Esophagus muscularis mucosa (tissue), 3 donors: ENCODE results near the gene XNDC1N.

Source experiments
- POLR2A ChIP-seq: fragments of 450-650 bp; IDR thresholded peaks from one replicate; pipeline ENCODE4 v1.6.1; 2017; ENCODE audit warnings: antibody characterized with exemption, moderate library complexity, mild to moderate bottlenecking, low read depth
- TF ChIP-seq, protein P1 (sequence below), 3 experiments: fragments of 200-600 bp in 2 of 3; fragments of 450-650 bp in 1 of 3; sonication (generic) in 2 of 3; IDR thresholded peaks; one replicate each; pipeline ENCODE4 v1.5.1; 2017 to 2019; ENCODE audit warnings: antibody characterized with exemption in 3 of 3, mild to moderate bottlenecking in 2 of 3, moderate library complexity in 1 of 3

DNA sequence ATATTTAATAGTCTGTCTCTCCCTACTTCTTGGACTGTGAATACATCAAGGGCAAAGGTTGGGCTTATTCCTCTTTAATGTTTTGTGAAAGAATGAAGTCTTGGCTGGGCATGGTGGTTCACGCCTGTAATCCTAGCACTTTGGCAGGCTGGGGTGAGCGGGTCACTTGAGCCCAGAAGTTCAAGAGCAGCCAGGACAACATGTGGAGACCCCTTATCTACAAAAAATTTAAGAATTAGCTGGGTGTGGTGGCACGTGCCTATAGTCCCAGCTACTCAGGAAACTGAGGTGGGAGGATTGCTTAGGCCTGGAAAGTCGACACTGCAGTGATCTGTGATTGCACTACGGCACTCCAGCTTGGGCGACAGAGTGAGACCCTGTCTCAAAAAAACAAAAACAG lies 20.6 kb upstream of the XNDC1N start:
- TF ChIP-seq, protein P1, sequence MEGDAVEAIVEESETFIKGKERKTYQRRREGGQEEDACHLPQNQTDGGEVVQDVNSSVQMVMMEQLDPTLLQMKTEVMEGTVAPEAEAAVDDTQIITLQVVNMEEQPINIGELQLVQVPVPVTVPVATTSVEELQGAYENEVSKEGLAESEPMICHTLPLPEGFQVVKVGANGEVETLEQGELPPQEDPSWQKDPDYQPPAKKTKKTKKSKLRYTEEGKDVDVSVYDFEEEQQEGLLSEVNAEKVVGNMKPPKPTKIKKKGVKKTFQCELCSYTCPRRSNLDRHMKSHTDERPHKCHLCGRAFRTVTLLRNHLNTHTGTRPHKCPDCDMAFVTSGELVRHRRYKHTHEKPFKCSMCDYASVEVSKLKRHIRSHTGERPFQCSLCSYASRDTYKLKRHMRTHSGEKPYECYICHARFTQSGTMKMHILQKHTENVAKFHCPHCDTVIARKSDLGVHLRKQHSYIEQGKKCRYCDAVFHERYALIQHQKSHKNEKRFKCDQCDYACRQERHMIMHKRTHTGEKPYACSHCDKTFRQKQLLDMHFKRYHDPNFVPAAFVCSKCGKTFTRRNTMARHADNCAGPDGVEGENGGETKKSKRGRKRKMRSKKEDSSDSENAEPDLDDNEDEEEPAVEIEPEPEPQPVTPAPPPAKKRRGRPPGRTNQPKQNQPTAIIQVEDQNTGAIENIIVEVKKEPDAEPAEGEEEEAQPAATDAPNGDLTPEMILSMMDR (IDR thresholded peaks at IDR 0.05), result no peak
- TF ChIP-seq POLR2A, result no peak
